Measurements from ENCODE around the gene POLG2. TPM values are rescaled to one million over a fixed set of nuclear protein-coding genes. Genes with fewer than 3 reads are reported as not detected.

The POLG2 gene
- total RNA-seq, 1 donor from 2014 or later, result 9.7 TPM

GRCh38 chr17:64509179-64509578, 12.3 kb upstream of the POLG2 start:
- no peak for DNase-seq
- Histone ChIP-seq H3K27ac (replicated peaks) (no peak overlapping the region), H3K36me3 (peaks cover 63% of the 10 kb centered on the region), H3K9me3 (replicated peaks) (no peaks in the 10 kb centered on the region), H3K4me1 (peaks cover 51% of the 10 kb centered on the region), H3K4me3 (no peak overlapping the region), H3K27me3 (ENCODE audit: low read depth) (no peaks in the 10 kb centered on the region)
- TF ChIP-seq, protein P1, sequence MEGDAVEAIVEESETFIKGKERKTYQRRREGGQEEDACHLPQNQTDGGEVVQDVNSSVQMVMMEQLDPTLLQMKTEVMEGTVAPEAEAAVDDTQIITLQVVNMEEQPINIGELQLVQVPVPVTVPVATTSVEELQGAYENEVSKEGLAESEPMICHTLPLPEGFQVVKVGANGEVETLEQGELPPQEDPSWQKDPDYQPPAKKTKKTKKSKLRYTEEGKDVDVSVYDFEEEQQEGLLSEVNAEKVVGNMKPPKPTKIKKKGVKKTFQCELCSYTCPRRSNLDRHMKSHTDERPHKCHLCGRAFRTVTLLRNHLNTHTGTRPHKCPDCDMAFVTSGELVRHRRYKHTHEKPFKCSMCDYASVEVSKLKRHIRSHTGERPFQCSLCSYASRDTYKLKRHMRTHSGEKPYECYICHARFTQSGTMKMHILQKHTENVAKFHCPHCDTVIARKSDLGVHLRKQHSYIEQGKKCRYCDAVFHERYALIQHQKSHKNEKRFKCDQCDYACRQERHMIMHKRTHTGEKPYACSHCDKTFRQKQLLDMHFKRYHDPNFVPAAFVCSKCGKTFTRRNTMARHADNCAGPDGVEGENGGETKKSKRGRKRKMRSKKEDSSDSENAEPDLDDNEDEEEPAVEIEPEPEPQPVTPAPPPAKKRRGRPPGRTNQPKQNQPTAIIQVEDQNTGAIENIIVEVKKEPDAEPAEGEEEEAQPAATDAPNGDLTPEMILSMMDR (IDR thresholded peaks at IDR 0.05; ENCODE audit: borderline replicate concordance), result no peak
- intact Hi-C loops (cut with micrococcal nuclease), result no loop called here

DNA sequence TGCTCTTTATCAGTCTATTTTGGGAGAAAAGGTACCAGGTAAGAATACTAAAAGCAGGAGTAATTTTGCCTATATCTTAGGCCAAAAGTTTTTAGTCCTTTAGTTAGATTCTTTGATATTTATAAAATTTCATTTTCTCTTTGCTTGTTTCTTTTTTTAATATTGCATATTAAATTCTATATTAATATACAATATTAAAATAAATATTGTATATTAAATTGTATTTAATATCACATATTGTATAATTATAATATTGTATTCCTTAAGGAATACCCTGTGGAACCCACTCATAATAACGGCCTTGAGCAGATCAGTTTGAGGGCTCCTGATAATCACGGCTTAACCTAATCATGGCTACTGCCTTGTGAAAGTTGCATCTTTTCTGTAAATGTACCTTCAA, 11.8 kb upstream of the POLG2 start:
- H3K36me3 ChIP-seq, result peaks cover 63% of the 10 kb centered on the region
- TF ChIP-seq, protein P1 (IDR thresholded peaks at IDR 0.05; ENCODE audit: borderline replicate concordance), result no peak
- H3K4me3 ChIP-seq, result peak overlapping the region; percentile 86
- H3K27me3 ChIP-seq (ENCODE audit: low read depth), result no peaks in the 10 kb centered on the region
- intact Hi-C loops (cut with micrococcal nuclease), result no loop called here
- H3K9me3 ChIP-seq (replicated peaks), result no peaks in the 10 kb centered on the region
- H3K4me1 ChIP-seq, result peaks cover 56% of the 10 kb centered on the region
- DNase-seq, result no peak
- no peak overlapping the region for H3K27ac ChIP-seq (replicated peaks)

- DNase-seq, result no peak
- H3K27ac ChIP-seq (replicated peaks), result peak overlapping the region; percentile 99
- TF ChIP-seq, protein P1 (IDR thresholded peaks at IDR 0.05; ENCODE audit: borderline replicate concordance), result peak; percentile 51
- intact Hi-C loops (cut with micrococcal nuclease), result no loop called here
- H3K9me3 ChIP-seq (replicated peaks), result no peaks in the 10 kb centered on the region
- peak overlapping the region; percentile 86 for H3K4me3 ChIP-seq
- H3K4me1 ChIP-seq, result peaks cover 69% of the 10 kb centered on the region
- no peaks in the 10 kb centered on the region for H3K27me3 ChIP-seq (ENCODE audit: low read depth)
- H3K36me3 ChIP-seq, result peaks cover 64% of the 10 kb centered on the region
Observed at GRCh38 chr17:64507413-64507782, 10.5 kb upstream of the POLG2 start.

- intact Hi-C loops (cut with micrococcal nuclease), result no loop called here
Observed at GRCh38 chr17:64506576-64507412, 9.9 kb upstream of the POLG2 start, which contains the start of gene CEP95. TSS of gene CEP95 (plus strand) at chr17:64506977. CDS start at chr17:64507098, 121 bp downstream.

DNA sequence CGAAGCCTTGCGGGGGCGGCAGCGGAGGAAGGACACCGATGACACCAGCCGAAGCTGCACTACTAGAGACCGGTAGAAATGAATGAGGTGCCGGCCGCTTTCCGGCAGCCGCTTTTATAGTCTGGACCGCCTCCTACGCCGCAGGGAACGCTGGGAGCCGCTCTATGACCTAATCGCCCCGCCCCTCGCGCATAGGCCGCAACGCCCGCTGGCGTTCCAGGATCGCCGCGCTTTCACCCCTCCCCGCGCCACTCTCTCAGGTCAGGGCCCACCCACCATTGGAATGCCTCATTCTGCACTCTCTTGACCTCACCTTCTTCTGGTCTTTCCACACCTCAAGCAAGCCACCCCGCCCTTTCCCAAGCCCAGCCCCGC, 9.3 kb upstream of the POLG2 start, which contains the start of gene DDX5:
Gene DDX5, minus strand, starts transcription at position 89 of the 375 bp plus-strand sequence. CDS start 170 bp downstream, outside the sequence.
- peaks cover 81% of the 10 kb centered on the region for H3K4me1 ChIP-seq
- intact Hi-C loops (cut with micrococcal nuclease), result no loop called here

More at GRCh38 chr17:64506576-64507412, 9.9 kb upstream of the POLG2 start, which contains the start of gene CEP95:
- H3K4me1 ChIP-seq, result peaks cover 75% of the 10 kb centered on the region
- peak within 1 kb of the TSS; percentile 86 for H3K4me3 ChIP-seq
- peaks cover 64% of the 10 kb centered on the region for H3K36me3 ChIP-seq
- DNase-seq, result peak; percentile 96
- H3K9me3 ChIP-seq (replicated peaks), result no peaks in the 10 kb centered on the region
- no peaks in the 10 kb centered on the region for H3K27me3 ChIP-seq (ENCODE audit: low read depth)
- TF ChIP-seq, protein P1 (IDR thresholded peaks at IDR 0.05; ENCODE audit: borderline replicate concordance), result no peak
- peak within 1 kb of the TSS; percentile 99 for H3K27ac ChIP-seq (replicated peaks)

More for the DNA sequence above, 9.3 kb upstream of the POLG2 start, which contains the start of gene DDX5:
- Histone ChIP-seq H3K9me3 (replicated peaks) (no peaks in the 10 kb centered on the region), H3K27me3 (ENCODE audit: low read depth) (no peaks in the 10 kb centered on the region), H3K4me3 (peak within 1 kb of the TSS; percentile 86), H3K36me3 (peaks cover 64% of the 10 kb centered on the region), H3K27ac (replicated peaks) (peak within 1 kb of the TSS; percentile 99)
- DNase-seq, result peak; percentile 98
- TF ChIP-seq, protein P1 (IDR thresholded peaks at IDR 0.05; ENCODE audit: borderline replicate concordance), result no peak
